ENCODE results near the gene VIPR1.

- TF ChIP-seq, protein P1, sequence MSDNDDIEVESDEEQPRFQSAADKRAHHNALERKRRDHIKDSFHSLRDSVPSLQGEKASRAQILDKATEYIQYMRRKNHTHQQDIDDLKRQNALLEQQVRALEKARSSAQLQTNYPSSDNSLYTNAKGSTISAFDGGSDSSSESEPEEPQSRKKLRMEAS (IDR thresholded peaks at IDR 0.05; ENCODE audit: low read depth), result no peak
- TF ChIP-seq EP300 (IDR thresholded peaks at IDR 0.05; ENCODE audit: borderline replicate concordance in 1 of 2, low read depth in 1 of 2, low read length in 1 of 2), result no peak
- TF ChIP-seq FOXJ3 (CRISPR knock-in tag; IDR thresholded peaks at IDR 0.05), result no peak
- no peak for TF ChIP-seq TAF1 (IDR thresholded peaks at IDR 0.05; ENCODE audit: borderline replicate concordance, low read depth, low read length)
Measured at GRCh38 chr3:42552830-42553229, 50.4 kb downstream of the VIPR1 start.

All from SK-N-SH (cell line).